CD4-positive, alpha-beta T cell treated with Interleukin-15 for 1 hour (primary cell): Measurements from ENCODE around the gene BCAT1.
"Not testable (repeated sequence)": the region's sequence is repeated elsewhere in the genome, so short reads cannot be mapped to it uniquely, and the experiment has no call there.

Experiments used
- DNase-seq: peaks from one replicate; pipeline ENCODE4 v3.0.0-alpha.2; 2020

Gene BCAT1

GRCh38 chr12:24955853-24956252 lies 7.0 kb upstream of the BCAT1 start:
- DNase-seq, result no peak

DNA sequence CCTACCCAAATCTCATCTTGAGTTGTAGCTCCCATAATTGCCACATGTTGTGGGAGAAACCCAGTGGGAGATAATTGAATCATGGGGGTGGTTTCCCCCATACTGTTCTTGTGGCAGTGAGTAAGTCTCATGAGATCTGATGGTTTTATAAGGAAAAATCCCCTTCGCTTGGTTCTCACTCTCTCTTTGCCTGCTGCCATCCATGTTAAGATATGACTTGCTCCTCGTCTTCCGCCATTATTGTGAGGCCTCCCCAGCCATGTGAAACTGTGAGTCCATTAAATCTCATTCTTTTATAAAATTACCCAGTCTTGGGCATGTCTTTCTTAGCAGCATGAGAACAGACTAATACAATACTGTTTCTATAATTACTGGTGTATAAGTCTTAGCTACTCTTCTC lies 6.5 kb upstream of the BCAT1 start:
- no peak for DNase-seq

- DNase-seq, result no peak
Observed at GRCh38 chr12:24954261-24954660, 5.4 kb upstream of the BCAT1 start.

DNA sequence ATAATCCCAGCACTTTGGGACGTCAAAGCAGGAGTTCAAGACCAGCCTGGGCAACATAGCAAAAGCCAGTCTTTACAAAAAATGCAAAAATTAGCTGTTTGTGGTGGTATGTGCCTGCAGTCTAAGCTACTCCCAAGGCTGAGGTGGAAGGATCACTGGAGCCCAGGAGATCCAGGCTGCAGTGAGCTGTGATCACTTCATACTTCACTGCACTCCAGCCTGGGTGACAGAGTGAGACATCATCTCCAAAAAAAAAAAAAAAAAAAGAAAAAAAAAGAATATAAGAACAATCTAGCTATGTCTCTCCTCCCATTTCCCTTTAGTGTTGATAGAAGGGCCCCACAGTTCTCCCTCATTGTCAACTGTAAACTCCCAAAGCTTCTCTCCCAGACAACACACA lies 3.5 kb upstream of the BCAT1 start:
- no peak for DNase-seq

- DNase-seq, result no peak
Observed at GRCh38 chr12:24950231-24950834, 1.4 kb upstream of the BCAT1 start.

DNA sequence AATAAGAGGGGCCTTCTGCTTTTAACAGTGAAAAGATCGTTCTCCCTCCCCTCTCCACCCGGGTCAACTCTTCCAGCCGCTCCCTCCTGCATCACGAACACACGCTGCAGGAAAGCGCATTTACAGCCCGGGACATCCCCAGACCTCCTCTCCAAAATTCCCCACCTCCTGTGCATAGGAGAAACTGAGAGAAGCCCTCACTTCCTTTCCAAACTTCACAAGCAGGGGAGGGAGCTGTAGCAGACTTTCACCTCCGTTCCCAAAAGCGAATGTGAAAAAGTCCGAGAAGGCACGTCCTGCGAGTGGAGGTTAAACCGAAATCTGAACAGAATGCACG lies 513 bp downstream of the BCAT1 start:
- no peak for DNase-seq

DNA sequence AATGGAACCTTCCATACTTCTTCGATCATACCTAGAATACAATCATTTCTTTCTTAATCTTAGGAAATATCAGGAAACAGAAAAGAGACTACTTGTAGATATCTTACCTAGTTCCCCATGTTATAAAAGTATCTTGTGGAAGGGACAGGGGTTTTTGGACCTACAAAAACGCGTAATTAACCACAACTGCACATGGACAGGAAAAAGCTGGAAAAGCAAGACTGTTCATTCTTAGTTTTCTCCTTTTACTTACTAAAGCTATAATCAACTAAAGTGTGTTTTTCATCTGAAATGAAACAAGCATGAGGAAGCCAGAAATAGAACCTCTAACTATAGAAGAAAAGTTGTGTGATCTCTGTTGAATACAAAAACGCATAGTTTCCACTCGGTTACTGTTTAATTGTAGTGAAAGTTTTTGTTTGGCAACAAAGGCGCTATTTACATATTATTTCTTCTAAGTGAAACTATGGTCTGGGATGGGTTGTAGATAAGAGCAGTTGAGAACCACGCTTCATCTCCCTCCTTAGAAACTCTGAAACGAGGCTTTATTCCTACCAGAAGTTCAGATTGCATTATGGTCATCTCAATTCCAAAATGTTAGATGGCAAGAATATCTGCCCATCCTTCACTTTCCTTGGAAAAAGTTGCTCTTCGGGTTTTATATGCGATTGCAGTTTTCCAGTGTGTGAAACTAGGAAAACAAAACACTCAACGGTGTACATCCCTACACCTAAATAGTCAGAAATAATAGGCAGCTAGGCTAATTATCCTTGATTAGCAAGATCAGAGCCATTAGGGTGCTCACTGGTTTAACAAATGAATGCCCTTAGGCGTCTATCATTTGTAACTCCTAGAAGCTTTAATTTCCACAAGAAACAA lies 1.1 kb downstream of the BCAT1 start:
- no peak for DNase-seq

- no peak for DNase-seq
Observed at GRCh38 chr12:24945845-24946244, 3.1 kb downstream of the BCAT1 start.

GRCh38 chr12:24945039-24945438 lies 3.9 kb downstream of the BCAT1 start:
- DNase-seq, result no peak

- no peak for DNase-seq
Observed at GRCh38 chr12:24944601-24944975, 4.3 kb downstream of the BCAT1 start.

- no peak for DNase-seq
Observed at GRCh38 chr12:24943947-24944600, 4.8 kb downstream of the BCAT1 start.

GRCh38 chr12:24940157-24940556 lies 8.7 kb downstream of the BCAT1 start:
- no peak for DNase-seq

- not testable (repeated sequence) for DNase-seq
Observed at GRCh38 chr12:24939551-24939950, 9.3 kb downstream of the BCAT1 start.

GRCh38 chr12:24938341-24938740 lies 10.6 kb downstream of the BCAT1 start:
- no peak for DNase-seq

DNA sequence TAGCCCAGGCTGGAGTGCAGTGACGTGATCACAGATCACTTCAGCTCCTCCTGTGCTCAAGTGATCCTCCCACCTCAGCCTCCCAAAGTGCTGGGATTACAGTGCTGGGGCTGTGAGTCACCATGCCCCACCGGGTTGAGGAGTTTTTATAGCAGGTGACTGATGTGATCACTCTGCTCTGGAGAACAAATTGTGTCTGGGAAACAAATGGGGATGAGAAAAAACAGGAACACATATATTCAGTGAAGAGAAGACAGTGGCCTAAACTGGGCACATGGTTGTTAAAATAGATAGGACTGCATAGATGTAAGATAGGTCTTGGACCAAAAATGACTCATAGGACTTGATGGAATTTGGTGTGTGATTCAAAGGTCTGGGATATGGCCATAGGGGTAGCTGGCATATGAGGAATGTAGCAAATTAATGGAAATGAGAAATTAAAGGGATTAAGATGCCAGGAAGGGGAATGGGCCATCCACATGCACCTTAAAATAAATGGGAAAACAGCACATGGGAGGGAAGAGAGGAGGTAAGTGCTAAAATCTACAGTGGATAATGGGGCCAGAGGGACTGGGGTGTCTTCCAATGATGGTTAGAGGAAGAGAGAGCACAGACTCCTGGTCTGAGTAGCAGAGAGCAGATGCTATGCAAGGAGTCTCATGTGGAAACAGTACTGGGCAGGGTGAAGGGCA lies 11.2 kb downstream of the BCAT1 start:
- no peak for DNase-seq

DNA sequence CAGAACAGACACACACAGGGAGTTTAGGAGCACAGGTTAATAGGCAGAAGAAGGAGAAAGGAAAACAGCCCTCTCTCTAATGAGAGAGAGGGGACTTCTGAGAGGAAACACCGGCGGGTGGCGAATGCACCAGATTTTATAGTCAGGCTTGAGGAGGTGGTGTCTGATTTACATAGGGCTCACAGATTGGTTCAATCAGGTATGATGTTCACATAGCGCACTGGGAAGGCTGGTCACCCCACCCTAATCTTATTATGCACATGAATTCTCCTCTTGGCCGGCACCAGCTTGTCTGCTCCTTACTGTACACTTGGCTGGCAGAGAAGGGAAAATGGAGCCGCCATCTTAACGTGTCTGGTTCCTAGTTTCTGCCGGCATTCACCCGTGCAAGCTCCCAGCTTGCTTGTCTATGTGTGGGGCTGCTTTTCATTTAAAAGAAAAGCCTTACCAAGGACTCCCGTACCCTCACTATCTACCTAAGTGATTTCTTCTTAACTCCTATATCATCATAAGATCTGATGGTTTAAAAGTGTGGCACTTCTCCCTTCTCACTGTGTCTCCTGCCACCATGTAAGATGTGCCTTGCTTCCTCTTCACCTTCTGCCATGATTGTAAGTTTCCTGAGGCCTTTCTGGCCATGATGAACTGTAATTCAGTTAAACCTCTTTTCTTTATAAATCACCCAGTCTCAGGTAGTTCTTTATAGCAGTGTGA lies 15.1 kb downstream of the BCAT1 start:
- no peak for DNase-seq

DNA sequence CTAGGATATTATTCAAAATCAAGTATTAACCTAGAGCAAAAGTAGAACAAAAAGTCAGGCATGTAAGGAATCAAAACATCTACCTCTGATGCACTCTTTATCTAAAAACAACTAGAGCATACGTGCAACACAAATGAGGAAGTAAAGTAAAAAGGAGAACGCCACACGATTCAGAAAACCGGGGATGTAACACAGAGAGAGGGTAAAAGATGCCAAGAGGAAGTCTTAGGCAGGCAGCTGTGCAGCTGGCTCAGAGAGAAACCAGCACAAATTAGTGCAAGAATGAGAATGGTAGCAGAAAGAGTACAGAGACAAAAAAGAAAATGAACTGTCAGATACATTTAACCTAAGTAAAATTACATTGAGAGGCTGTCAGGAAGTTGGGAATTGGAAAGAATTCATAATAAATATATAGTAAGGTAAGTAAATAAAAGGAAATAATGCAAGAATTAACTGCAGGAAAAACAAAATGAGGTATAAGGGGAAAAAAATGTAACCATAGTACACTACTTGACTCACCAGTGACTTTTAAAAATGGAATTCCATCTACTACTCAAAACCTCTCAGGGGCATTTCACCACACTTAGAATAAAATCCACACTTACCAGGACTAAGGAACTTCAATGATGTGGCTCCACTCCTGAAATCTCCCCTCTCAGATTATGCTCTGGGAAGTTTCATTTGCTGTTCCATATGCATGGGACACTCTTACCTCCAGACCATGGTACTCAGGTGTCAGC lies 17.1 kb downstream of the BCAT1 start:
- DNase-seq, result peak; percentile 30

GRCh38 chr12:24929953-24930352 lies 18.9 kb downstream of the BCAT1 start:
- DNase-seq, result no peak

DNA sequence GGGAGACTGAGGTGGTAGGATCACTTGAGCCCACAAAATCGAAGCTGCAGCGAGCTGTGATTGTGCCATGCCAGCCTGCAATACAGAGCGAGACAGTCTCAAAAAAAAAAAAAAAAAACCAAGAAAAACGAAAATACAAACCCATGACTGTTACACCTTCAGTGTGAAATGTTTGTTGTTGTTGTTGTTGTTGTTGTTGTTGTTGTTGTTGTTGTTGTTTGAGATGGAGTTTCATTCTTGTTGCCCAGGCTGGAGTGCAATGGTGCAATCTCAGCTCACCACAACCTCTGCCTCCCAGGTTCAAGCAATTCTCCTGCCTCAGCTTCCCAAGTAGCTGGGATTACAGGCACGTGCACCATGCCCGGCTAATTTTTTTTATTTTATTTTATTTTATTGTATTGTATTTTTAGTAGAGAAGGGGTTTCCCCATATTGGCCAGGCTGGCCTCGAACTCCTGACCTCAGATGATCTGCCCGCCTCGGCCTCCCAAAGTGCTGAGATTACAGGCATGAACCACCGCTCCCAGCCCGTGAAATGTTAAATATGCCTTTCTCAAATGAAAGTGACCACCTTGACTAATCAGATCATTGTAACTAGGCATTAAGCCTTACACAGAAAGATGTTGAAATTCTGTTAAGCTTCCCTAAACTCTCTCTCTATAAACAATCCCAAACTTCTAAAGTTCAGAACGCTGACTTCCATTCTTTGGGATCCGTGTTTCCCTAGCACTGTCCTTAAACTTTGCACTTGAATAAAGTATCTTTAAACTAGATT lies 20.2 kb downstream of the BCAT1 start:
- DNase-seq, result not testable (repeated sequence)

DNA sequence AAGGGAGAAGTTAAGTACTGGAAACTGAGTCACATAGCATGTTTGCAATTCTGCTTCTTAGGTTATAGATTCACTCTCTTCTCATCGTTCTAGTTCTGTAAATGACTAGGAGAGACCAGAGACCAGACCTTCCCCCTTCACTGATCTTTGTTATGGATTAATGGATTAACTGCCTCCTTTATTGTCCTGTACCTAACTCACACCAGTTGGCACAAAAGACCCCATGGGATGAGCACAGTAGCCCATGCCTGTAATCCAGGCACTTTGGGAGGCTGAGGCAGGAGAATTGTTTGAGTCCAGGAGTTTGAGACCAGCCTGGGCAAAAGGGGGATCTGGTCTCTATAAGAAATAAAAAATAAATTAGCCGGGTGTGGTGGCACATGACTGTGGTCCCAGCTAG lies 20.8 kb downstream of the BCAT1 start:
- no peak for DNase-seq

DNA sequence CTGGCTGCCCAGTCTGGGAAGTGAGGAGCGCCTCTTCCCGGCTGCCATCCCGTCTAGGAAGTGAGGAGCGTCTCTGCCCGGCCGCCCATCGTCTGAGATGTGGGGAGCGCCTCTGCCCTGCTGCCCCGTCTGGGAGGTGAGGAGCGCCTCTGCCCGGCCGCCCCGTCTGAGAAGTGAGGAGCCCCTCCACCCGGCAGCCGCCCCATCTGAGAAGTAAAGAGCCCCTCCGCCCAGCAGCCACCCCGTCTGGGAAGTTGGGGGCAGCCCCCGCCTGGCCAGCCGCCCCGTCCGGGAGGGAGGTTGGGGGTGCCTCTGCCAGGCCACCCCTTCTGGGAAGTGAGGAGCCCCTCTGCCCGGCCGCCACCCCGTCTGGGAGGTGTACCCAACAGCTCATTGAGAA lies 22.8 kb downstream of the BCAT1 start:
- DNase-seq, result not testable (repeated sequence)
